HEK293 (cell line): ENCODE results near the gene NCK1.

Experiments
- CTCF ChIP-seq: fragments of 450-650 bp; formaldehyde crosslinking; IDR thresholded peaks from 2 replicates; pipeline ENCODE4 v1.5.1; 2016; ENCODE audit warnings: missing biosample characterization, missing genetic modification characterization
- ZNF274 ChIP-seq, 2 experiments: fragments of 200-500 bp in 1 of 2; fragments of 450-650 bp in 1 of 2; sonication (Bioruptor generic) in 1 of 2; formaldehyde crosslinking in 1 of 2; IDR thresholded peaks; 2 replicates each; pipeline versions ENCODE4 v1.5.1 to v1.6.1; 2014 to 2016; ENCODE audit warnings: borderline replicate concordance in 1 of 2, inconsistent platforms in 1 of 2, low read length in 1 of 2, missing biosample characterization in 1 of 2, missing genetic modification characterization in 1 of 2
- ZNF623 ChIP-seq: fragments of 450-650 bp; formaldehyde crosslinking; IDR thresholded peaks from 2 replicates; pipeline ENCODE4 v1.5.1; 2016; ENCODE audit warnings: missing biosample characterization, missing genetic modification characterization
- ZNF785 ChIP-seq: fragments of 450-650 bp; formaldehyde crosslinking; IDR thresholded peaks from 2 replicates; pipeline ENCODE4 v1.5.1; 2016; ENCODE audit warnings: missing biosample characterization, missing genetic modification characterization

DNA sequence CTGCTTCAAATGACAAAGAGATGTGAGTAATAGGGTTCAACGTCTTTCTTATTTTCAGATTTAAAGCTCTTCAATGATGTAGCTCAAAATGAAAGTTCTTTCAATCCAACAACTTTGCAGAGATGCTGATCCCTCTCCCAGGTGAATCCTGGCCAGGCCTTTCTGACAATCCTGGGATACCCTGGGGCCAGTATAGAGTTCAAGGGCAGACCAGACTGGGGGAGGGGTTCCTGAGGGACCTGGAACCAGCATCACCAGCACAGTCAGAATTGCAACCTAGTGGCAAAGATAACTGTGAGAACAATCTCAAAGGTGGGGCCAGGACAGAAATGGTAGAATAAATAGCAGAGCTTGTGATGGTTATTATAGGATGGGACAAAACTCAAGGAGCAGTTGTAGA, 19.7 kb upstream of the NCK1 start:
- TF ChIP-seq ZNF623 (tag by site-specific recombination), result no peak
- no peak for TF ChIP-seq CTCF (tag by site-specific recombination)
- TF ChIP-seq ZNF785 (tag by site-specific recombination), result no peak
- no peak for TF ChIP-seq ZNF274 (IDR thresholded peaks at IDR 0.05; ENCODE audit: low read length)
- TF ChIP-seq ZNF274 (tag by site-specific recombination; IDR thresholded peaks at IDR 0.05; ENCODE audit: borderline replicate concordance), result no peak
